ENCODE measurements around the gene SRSF9.
"Not testable (repeated sequence)": the region's sequence is repeated elsewhere in the genome, so short reads cannot be mapped to it uniquely, and the experiment has no call there.

Gene SRSF9, protein sequence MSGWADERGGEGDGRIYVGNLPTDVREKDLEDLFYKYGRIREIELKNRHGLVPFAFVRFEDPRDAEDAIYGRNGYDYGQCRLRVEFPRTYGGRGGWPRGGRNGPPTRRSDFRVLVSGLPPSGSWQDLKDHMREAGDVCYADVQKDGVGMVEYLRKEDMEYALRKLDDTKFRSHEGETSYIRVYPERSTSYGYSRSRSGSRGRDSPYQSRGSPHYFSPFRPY

DNA sequence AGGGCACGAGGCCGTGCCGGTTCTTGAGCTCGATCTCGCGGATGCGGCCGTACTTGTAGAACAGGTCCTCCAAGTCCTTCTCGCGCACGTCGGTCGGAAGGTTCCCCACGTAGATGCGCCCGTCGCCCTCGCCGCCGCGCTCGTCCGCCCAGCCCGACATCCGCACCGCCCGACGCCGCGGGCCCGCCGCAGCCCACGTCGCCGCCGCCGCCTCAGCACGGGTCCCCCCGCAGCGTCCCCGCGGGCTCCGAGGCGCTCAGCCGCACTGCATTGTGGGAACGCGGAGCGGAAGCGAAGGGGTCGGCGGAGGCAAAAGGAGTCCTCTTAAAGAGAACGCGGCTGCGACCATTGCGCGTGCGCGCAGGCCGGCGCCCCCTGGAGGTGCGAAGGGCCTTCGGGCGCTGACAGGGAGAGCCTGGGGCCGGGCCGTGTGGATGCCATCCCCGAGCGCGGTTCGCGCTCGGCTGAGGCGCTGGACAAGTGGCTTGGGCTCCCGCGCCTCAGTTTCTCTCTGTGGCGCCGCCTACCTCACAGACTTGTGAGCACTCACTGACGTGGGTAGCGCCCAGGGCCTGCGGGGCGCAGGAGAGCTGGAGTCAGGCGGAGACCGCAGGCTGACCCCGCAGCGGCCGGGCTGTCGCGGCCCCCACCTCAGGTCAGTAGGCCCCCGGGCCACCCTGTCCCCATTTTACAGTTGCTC is at the start of gene SRSF9:
TSS of gene SRSF9 (minus strand) at position 299 of the 700 bp plus-strand sequence. CDS start at position 160, 139 bp downstream.
- DNase-seq (ENCODE audit: low spot score) = peak; percentile 94

DNA sequence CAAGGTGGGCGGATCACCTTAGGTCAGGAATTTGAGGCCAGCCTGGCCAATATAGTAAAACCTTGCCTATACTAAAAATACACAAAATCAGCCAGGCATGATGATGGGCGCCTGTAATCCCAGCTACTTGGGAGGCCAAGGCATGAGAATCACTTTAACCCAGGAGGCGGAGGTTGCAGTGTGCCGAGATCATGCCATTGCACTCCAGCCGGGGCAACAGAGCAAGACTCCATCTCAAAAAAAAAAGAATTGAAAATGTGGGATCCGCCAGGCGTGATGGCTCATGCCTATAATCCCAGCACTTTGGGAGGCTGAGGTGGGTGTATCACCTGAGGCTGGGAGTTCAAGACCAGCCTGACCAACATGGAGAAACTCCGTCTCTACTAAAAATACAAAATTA is 49.8 kb upstream of the SRSF9 start:
- not testable (repeated sequence) for DNase-seq (ENCODE audit: low spot score)

DNA sequence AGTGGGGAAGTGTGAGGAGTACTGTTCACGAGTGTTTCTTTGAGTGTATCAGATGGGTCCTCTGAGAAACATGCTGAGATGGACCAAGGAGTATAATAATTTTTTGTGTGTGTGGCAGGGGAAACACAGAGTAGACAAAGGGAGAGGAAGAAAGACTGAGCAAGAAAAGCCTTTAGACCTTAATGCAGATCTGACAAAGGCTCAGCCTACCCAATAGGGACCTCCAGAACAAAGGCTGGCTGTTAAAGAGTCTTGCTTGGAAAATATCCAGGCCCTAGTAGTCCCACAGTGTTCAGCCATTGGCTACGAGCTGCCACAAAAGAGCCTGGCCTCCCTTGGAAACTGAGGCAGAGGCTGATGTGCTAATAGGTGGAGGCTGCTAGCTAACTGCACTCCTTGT is 45.9 kb upstream of the SRSF9 start:
- peak; percentile 85 for DNase-seq (ENCODE audit: low spot score)

DNA sequence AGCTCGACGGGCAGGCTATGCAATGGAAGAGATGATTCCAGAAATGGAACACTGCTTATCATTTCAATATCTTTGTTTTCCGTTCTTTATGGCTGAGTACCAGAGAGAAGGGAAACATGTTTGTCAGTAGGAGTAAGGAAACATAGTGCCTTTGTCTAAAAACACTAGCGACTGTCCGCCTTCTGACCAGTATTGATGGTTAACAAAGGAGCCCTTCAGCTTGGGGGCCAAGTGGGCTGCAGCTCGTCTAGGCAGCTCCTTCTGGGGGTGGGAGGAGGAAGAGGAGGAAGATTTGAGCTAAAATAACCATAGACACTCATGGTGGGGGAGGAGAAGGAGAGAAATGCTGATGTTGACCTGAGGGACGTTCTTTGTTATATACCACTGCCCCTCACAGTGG is 44.5 kb upstream of the SRSF9 start:
- DNase-seq (ENCODE audit: low spot score) = peak; percentile 93

DNA sequence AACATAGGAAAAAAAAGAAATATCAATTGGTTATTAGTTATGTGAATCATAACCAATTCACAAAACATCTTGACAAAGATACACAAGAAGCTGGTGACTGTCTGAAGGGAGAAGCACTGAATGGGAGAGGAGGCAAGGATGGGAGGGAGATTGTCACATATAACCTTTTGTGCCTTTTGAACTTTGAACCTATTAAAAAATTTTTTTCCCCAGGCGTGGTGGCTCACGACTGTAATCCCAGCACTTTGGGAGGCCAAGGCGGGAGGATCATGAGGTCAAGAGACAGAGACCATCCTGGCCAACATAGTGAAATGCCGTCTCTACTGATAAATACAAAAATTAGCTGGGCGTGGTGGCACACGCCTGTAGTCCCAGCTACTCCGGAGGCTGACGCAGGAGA is 39.0 kb upstream of the SRSF9 start:
- no peak for DNase-seq (ENCODE audit: low spot score)

DNA sequence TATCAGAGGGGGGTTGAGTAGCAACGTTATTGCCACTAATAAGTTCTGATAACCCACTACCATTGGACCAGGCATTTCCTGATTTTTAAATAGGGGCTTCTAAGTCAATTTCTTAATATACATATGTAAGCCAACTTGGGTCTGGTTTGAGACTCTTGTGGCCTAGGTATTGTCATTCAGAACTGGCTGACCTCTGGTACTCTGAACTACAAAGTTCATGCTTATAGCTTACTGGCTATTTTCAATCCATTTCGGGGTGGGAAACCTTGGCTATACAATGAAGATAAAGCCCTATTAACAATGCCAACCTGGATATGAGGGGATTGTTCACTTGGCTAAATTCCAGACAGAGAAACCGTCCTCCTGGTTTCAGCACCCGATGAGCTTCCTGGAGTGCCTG is 35.0 kb upstream of the SRSF9 start:
- DNase-seq (ENCODE audit: low spot score) = no peak

DNA sequence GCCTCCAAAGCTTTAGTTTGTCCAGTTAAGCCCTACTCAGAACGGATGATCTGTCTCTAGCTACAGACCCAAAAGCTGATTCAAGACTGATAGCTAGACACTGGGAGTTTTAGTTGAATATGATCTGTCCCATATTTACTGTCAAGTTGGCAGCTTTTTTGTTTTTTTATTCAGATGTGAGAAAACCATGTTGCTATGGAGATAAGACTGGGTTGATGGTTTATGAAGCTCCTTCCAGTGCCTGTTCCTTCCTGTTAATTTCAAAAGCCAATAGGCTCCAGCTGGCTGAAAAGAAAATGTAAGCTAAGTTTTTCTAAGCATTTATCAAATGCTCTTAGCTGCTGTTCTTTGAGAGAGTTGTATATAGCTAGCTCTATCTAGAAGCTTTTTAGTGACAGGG is 31.0 kb upstream of the SRSF9 start:
- no peak for DNase-seq (ENCODE audit: low spot score)

DNA sequence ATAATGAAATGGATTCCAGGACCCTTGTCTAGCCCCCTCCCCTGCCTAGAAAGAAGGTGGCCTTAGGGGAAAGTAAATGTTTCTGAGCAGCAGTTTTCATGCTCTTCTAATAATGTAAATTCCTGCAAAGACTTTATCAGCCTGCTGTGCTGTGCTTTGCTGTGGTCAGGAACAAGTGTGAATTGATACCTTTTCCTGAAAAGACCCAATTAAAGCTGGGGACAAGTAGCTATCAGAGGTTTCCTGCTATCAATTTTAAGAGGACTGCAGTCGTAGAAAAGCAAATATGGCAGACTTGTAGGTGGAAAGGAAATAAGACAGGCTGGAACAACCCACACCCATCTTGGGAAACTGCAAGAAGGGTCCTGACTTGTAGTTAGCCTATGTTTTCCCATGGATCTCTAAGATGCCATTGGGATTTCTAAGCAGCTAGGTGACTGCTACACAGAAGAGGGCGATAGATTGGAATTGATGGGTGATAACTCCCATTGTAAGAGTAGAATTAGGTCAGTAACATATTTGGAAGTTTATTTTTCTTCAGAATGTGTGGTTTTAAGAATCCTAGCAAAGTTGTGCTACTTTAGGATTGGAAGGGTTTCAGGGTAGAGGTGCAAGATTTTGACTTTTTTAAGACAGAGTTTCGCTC is 29.4 kb upstream of the SRSF9 start:
- DNase-seq (ENCODE audit: low spot score) = no peak

DNA sequence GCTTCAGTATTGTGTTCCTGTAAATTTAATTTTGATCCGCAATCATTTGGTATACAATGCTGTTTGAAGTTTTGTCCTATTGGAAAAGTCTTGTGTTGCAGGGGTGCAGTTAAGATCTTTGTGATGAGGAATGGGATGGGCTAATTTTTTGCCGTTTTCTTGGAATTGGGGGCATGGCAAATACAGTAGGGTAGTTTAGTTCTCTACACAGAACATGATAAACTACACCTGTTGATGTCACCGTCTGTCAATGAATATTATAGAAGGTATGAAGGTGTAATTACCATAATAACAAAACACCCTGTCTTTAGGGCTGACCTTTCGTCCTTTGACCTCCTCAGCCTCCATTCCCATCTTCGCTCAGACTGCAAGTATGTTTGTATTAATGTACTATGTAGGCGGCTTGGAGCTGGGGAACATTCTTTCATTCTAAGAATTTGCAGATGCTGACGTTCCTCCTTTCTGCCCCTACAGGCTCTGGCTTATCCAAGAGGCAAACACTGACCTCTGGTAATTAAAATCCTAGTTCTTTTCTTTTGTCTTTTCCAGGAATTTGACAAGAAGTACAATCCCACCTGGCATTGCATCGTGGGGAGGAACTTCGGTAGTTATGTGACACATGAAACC is 28.1 kb upstream of the SRSF9 start:
- no peak for DNase-seq (ENCODE audit: low spot score)

DNA sequence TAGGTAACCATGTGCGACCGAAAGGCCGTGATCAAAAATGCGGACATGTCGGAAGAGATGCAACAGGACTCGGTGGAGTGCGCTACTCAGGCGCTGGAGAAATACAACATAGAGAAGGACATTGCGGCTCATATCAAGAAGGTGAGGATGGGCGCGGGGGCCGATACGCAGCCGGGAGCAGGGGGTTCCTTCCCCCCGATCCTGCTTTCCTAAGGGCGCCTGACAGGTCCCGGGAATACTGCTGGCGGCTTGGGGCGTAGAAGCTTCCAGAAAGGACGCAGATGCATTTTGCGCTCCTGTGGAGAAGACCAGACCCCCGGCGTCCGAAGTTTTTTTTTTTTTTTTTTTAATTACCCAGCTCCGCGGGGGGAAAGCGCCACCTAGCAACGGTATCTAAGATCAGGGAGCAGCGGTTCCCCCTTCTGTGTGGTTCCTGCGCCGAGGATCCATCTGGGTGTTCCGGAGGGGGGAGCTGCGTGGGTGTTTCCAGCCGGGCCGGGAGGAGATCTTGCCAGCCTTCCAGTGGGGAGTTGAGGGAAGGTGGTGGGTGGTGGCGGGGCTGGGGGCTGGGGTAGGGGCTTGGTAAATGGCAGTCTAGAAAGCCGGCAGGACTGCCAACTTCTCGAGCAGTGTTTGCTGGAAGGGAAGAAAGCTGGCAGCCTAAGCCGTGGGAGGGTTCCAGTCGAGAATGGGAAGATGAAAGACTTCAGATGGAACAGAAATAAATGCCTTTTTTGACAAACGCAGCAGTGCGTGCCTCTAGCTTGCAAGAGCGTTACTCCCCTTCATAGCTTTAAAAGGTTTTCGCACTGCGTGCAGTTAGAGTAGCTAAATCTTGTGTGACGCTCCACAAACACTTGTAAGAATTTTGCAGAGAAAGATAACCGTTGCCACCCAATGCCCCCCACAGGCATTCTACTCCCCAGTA is 27.1 kb upstream of the SRSF9 start:
- peak; percentile 84 for DNase-seq (ENCODE audit: low spot score)

DNA sequence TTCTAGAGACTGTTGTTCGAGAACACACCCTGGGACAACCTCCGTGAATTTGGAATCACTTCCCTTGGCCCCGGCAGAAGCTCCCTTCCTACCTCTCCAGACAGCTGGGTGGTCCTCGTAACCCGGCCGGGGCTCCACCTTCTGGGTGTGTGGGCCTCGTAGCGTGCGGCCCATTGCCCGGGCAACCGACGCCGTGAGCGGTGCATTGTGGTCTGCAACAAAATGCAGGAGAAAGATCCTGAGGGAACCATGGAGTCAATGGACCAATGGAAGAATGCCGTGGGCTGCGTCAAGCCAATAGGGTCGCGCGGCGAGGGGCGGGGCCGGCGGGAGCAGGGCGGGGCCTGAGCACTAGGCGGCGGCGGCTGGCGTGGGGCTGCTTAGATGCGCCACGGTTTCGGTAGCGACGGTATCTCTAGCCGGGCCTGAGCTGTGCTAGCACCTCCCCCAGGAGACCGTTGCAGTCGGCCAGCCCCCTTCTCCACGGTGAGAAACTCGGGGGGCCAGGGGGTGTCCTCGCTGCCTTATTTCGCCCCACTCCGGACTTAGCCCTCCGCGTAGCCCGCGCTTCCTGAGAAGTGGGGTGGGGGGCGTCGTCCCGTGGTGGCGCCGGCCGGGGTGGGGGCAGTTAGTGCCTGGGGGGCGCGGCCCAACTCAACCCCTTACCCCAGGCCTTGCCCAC is 26.3 kb upstream of the SRSF9 start, which contains the start of gene DYNLL1:
TSS of gene DYNLL1 (plus strand) at position 383 of the 682 bp plus-strand sequence. CDS start 309 bp downstream, outside the sequence.
- DNase-seq (ENCODE audit: low spot score) = peak; percentile 92

DNA sequence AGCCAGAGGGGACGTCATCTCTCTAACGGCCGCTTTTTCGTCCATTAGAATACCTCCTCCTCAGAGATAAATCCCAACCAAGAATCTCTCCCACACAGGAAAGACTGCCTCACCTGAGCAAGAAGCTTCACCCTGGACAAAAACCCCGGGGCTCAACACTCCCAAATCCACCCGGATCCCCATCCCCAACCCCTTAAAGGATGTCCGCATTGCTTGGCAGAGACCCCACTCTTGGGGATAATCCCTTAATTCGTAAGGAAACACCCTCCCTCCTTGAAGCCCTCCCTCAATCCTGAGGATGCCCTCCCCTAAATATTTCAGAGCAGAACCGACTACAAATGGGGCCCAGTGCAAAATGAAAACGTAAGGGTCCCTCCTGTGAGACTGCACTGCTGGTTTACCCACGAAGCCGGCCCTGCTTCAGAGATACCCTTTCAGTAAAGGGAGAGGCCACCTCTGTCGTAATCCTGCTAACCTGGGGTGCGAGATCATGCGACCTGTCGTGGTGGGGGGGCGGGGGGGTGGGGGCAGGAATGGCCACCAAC is 25.7 kb upstream of the SRSF9 start:
- DNase-seq (ENCODE audit: low spot score) = no peak

DNA sequence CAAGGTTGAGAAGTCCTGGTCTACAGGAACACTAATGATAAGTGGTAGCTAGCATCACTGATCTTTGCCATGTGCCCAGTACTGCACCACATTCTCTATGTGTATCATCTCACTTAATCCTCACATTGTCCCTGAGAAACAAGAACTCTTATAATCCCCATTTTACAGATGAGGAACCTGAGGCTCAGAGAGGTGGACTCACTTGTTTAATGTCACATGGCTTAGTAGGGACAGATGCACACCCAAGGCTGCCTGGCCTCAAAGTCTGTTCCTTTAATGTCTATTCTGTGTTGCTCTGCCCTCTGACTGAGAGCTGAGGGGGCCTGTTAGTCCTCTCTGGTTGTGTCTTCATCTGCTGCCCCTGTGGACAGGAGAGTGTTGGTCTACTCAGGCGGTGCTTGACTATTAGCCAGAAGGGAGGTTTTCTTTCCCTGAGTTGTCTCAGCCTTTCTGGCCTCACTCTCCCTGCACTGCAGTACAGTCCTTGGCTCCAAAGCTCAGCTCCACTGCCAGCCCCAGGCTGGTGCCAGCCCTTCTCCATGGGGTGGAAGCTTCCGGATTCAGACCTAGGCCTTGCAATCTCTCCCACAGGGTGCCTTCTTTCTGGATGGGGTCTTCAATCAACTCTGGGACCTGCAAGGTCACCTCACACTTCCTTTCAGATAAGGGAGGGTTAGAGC is 21.4 kb upstream of the SRSF9 start:
- DNase-seq (ENCODE audit: low spot score) = no peak

DNA sequence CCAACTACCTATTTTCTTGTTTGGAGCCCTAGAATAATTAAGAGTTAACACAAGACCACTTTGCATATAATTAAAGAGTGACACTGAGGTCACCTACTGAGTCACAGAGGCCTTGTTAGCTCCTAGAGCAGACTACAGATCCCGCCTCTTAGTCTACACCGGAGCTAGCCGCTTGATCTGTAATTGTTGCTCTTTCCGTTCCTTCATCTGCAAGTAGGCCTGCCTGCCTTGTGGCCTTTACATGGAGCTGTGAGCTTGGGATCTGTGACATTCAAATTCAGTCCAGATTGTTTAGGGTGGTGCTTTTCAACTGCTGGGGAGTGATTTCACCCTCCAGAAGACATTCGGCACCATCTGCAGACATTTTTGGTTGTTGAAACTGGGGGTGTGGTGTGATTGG is 20.8 kb upstream of the SRSF9 start:
- DNase-seq (ENCODE audit: low spot score) = no peak

DNA sequence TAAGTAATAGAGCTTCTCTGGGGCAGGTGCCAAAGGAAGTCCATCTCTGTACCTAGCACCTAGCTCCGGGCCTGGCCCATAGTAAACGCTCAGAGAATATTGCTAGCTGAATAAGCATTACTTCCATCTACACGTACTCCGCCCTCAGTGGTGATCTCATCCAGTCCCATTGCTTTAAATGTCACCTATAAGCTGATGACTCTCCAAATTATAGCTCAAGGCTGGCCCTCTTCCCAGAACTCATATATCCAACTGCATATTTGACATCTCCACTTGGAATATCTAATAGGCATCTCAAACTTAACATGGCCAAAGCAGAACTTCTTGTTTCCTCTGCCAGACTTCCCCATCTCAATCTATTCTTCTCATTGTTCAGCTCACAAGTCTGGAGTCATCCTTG is 19.5 kb upstream of the SRSF9 start:
- DNase-seq (ENCODE audit: low spot score) = no peak

DNA sequence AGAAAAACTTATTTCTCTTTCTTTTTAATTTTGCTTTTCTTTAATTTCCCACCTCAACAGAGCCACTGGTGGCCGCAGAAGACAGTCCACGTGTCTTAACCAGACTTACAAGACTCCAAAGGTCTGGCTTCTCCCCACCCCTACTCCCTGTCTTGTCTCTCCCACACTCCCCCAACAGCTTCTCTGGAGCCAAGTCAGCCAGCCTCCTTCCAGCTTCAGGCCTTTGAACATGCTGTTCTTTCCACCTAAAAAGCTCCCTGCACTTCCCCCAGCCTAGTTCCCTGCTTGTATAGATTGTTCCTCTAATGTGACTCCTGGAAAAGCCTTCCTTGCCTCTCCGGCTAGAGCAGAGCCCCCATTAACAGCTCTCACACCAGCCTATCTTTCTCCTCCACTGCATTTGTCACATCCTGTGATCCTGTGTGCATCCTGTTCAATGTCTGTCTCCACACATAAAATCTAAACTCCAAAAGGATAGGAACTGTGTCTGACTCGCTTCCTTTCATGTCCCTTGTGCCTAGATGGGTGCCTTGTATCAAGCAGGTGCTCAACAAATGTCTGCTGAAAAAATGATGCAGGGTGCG is 18.6 kb upstream of the SRSF9 start:
- DNase-seq (ENCODE audit: low spot score) = no peak

DNA sequence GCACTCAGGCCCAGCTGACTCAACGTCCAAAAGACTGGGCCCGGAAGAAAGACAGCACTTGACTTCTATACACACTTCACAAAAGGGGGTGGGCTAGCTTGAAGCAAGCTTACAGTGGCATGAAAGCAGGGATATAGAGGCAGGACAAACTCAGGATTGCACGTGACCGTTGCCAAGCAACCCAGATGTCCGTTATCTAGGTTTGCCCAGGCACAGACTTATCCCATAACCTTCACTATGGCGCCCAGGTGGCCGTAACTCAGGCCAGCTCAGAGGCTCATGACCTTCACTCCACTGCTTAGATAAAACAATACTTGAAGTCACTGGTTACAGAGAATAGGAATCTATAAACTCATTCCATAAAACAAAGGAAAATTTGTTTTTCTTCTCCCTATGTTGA is 18.0 kb upstream of the SRSF9 start:
- not testable (repeated sequence) for DNase-seq (ENCODE audit: low spot score)

DNA sequence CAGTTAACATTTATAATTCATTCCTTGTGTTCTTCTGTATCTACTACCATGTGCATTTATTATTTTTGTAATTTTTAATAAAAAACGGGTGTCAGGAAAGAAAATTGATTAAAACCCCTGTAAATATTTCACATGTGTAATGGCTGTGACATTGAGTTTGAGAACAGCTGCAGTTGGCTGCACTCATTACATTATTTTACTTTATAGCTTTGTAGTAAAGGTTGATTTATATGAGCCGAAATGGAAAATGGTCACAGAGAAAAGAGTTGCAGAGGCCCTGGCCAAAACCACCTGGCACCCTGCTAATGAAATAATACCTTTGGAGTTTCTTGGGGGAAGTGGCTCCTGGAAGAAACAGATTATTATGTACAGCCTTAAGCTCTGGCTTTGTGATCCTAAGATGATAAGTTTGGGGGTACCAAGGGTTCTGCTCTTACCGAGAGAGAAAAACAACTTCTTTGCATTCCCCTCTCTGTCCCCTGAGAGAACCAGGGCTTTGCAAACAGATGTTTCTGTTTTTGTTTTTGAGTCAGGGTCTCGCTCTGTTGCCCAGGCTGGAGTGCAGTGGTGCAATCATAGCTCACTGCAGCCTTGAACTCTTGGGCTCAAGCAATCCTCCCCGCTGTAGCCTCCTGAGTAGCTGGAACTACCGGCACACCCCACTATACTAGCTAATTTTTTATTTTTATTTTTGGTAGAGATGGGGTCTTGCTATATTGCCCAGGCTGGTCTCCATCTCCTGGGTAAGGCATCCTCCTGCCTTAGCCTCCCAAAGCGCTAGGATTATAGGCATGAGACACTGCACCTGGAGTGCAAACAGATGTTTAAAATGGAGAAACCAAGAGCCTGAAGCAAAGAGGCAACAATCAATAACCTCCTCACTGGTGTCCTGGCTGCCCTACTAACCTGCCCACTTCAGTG is 16.7 kb upstream of the SRSF9 start:
- DNase-seq (ENCODE audit: low spot score) = no peak

DNA sequence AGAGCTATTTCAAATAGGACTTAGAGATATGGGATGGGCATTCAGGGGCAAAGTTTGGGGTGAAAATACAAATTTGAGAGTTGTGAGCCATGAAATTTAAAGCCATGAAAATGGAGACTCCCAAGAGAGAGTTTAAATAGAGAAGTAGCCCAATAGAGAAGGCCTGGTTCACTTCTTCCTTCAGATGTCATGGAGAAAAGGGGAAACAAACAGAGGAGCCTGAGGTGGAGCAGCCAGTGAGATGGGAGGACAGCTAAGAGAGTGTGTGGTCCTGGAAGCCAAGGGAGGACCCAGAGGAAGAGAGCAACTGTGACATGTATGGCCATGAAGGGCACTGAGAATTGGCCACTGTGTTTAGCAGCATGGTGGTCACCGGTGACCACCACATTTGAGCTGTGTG is 14.1 kb upstream of the SRSF9 start:
- DNase-seq (ENCODE audit: low spot score) = no peak

Measured in globus pallidus (tissue), 1 donor.